PFSK-1 (cell line): Measurements from ENCODE around the gene SLC4A7.

ENCODE experiments used
- POLR2AphosphoS5 ChIP-seq: IDR thresholded peaks from 2 replicates; pipeline ENCODE4 v1.6.1; 2012; ENCODE audit warnings: low read depth, mild to moderate bottlenecking, control low read depth, low read length, moderate library complexity
- SIN3A ChIP-seq: IDR thresholded peaks from 2 replicates; pipeline ENCODE4 v1.6.1; 2012; ENCODE audit warnings: mild to moderate bottlenecking, low read length, moderate library complexity, borderline replicate concordance; ENCODE audit not compliant: insufficient read depth
- TF ChIP-seq, protein P1 (sequence below), 2 experiments: IDR thresholded peaks; 2 replicates each; pipeline versions ENCODE4 v1.6.1 to v1.8.0; 2011 to 2012; ENCODE audit warnings: low read depth in 2 of 2, low read length in 2 of 2, control low read depth in 1 of 2, inconsistent platforms in 1 of 2, mild to moderate bottlenecking in 1 of 2, moderate library complexity in 1 of 2; ENCODE audit not compliant: insufficient read depth in 1 of 2

DNA sequence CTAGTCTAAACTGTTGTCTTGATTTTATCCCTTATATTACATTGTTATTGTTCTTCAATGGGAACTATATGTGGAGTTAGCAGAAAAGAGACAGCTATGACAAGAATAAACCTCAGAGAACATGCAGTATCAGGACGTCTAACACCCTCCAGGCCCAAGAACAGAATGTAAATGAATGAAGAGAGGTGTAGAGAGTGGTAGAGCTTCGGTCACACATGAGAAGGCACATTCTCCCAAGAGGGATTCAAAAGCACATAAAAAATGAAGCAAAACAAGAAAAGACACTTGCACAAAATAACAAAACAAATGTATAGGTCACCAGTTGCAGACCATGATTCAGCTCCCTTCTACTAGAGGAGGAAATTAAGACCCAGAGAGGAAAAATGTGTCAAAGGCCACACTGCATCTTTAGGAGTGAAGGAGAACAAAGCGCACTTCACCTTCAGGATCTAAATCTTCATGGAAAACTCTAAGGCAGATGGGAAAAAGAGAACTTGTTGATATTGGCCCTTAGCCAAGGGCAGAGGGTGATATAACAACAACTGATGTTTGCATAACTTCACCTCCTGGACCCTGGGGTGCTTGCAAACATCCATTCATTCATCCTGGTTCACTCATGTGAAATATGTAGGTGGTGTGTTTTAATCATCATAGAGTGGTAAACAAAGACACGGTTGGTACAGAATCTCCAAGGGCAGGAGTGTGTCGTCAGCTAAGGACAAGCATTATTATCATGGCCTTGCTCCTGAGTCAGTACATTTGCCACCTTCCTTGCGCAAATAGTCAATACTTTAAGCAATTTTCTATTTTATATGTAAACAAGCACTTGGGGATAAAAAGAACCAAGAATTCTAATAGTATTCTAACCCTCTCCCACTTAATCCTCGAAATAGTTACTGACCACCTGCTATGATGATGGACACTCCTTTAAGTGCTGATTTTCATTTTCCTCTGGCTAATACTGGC, 123.8 kb downstream of the SLC4A7 start:
- TF ChIP-seq SIN3A (peak; percentile 65; the same call in 1 of the 2 replicates), POLR2AphosphoS5 (peak; percentile 24; the same call in 1 of the 2 replicates)
- TF ChIP-seq, protein P1, sequence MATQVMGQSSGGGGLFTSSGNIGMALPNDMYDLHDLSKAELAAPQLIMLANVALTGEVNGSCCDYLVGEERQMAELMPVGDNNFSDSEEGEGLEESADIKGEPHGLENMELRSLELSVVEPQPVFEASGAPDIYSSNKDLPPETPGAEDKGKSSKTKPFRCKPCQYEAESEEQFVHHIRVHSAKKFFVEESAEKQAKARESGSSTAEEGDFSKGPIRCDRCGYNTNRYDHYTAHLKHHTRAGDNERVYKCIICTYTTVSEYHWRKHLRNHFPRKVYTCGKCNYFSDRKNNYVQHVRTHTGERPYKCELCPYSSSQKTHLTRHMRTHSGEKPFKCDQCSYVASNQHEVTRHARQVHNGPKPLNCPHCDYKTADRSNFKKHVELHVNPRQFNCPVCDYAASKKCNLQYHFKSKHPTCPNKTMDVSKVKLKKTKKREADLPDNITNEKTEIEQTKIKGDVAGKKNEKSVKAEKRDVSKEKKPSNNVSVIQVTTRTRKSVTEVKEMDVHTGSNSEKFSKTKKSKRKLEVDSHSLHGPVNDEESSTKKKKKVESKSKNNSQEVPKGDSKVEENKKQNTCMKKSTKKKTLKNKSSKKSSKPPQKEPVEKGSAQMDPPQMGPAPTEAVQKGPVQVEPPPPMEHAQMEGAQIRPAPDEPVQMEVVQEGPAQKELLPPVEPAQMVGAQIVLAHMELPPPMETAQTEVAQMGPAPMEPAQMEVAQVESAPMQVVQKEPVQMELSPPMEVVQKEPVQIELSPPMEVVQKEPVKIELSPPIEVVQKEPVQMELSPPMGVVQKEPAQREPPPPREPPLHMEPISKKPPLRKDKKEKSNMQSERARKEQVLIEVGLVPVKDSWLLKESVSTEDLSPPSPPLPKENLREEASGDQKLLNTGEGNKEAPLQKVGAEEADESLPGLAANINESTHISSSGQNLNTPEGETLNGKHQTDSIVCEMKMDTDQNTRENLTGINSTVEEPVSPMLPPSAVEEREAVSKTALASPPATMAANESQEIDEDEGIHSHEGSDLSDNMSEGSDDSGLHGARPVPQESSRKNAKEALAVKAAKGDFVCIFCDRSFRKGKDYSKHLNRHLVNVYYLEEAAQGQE (IDR thresholded peaks at IDR 0.05; ENCODE audit: insufficient read depth in 1 of 2, low read depth in 2 of 2, low read length in 2 of 2) = peak in 1 of 2 experiments; percentile 20; a peak in 1 of 4 replicates
